GM12878 (cell line): Measurements from ENCODE around the gene ZNHIT1.

Source experiments
- CTCF ChIP-seq, 3 experiments: IDR thresholded peaks in 2 of 3; conservative IDR thresholded peaks in 1 of 3; 2 replicates each; pipeline ENCODE4 v1.5.1; 2011; ENCODE audit warnings: low read depth in 3 of 3, low read length in 3 of 3, mild to moderate bottlenecking in 3 of 3, control low read depth in 2 of 3, moderate library complexity in 2 of 3, inconsistent platforms in 1 of 3, mixed read lengths in 1 of 3; ENCODE audit not compliant: control insufficient read depth in 2 of 3, insufficient read depth in 1 of 3; ENCODE audit errors: extremely low read depth in 1 of 3
- HDGF ChIP-seq: fragments of 450-650 bp; IDR thresholded peaks from 2 replicates; pipeline ENCODE4 v1.6.1; 2016; ENCODE audit warnings: antibody characterized with exemption
- RFX5 ChIP-seq: IDR thresholded peaks from 2 replicates; pipeline ENCODE4 v1.6.1; 2011; ENCODE audit warnings: low read depth, low read length, improper control_type of control experiment

GRCh38 chr7:101232141-101232850, 14.3 kb downstream of the ZNHIT1 start:
- TF ChIP-seq RFX5: no peak
- no peak for TF ChIP-seq CTCF (IDR thresholded peaks at IDR 0.05 in 2 of 3, conservative IDR thresholded peaks at IDR 0.05 in 1 of 3; ENCODE audit: control insufficient read depth in 2 of 3, extremely low read depth in 1 of 3, insufficient read depth in 1 of 3, low read depth in 3 of 3, low read length in 3 of 3)
- TF ChIP-seq HDGF: no peak
